C4-2B (cell line): ENCODE measurements around the gene ARHGEF16.

ENCODE experiments used
- ZFX ChIP-seq: fragments of 450-650 bp; IDR thresholded peaks from 2 replicates; pipeline ENCODE4 v1.6.1; 2017
- TF ChIP-seq, protein P1 (sequence below): fragments of 450-650 bp; conservative IDR thresholded peaks from 2 replicates; pipeline ENCODE4 v1.5.1; 2017; ENCODE audit warnings: mild to moderate bottlenecking

DNA sequence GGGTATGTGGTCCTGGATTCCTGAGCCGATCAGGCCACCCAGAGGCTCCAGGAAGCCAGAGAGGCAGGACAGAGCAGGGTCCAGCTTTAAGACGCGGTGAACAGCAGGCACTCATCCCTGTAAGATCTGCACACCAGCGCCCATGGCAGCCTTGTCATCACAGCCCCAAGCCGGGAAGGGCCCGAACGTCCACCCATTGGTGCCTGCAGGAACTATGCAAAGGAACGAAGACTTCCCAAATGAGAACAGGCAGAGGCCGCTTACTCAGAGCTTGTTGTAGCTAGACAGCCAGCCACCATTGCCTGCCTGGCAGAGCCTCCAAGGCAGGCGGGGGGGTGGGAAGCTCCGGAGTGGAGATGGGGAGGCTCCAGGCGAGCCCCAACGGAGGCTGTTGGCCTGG is 12.1 kb upstream of the ARHGEF16 start:
- TF ChIP-seq, protein P1, sequence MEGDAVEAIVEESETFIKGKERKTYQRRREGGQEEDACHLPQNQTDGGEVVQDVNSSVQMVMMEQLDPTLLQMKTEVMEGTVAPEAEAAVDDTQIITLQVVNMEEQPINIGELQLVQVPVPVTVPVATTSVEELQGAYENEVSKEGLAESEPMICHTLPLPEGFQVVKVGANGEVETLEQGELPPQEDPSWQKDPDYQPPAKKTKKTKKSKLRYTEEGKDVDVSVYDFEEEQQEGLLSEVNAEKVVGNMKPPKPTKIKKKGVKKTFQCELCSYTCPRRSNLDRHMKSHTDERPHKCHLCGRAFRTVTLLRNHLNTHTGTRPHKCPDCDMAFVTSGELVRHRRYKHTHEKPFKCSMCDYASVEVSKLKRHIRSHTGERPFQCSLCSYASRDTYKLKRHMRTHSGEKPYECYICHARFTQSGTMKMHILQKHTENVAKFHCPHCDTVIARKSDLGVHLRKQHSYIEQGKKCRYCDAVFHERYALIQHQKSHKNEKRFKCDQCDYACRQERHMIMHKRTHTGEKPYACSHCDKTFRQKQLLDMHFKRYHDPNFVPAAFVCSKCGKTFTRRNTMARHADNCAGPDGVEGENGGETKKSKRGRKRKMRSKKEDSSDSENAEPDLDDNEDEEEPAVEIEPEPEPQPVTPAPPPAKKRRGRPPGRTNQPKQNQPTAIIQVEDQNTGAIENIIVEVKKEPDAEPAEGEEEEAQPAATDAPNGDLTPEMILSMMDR = no peak
- no peak for TF ChIP-seq ZFX
